Mucosa of rectum (tissue), 2 donors: Measurements from ENCODE around the gene TUFT1.
A peak's percentile ranks its signal among the peaks of the same experiment; 100 is the strongest.

Experiments used
- H3K27ac ChIP-seq, 2 donors: one replicate each; pipeline ENCODE4 v1.7.0; 2013; ENCODE audit warnings: inconsistent platforms in 2 of 2, low read depth in 2 of 2, low read length in 2 of 2
- H3K27me3 ChIP-seq, 2 donors: one replicate each; pipeline ENCODE4 v1.7.0; 2013; ENCODE audit warnings: low read length in 2 of 2; ENCODE audit not compliant: control insufficient read depth in 2 of 2, insufficient read depth in 2 of 2
- H3K36me3 ChIP-seq, 2 donors: one replicate each; pipeline ENCODE4 v1.7.0; 2013; ENCODE audit warnings: low read length in 2 of 2; ENCODE audit not compliant: control insufficient read depth in 2 of 2, insufficient read depth in 2 of 2
- H3K4me1 ChIP-seq, 2 donors: one replicate each; pipeline ENCODE4 v1.7.0; 2013; ENCODE audit warnings: low read length in 2 of 2, mild to moderate bottlenecking in 1 of 2; ENCODE audit not compliant: control insufficient read depth in 2 of 2, insufficient read depth in 2 of 2
- H3K4me3 ChIP-seq, 2 donors: one replicate each; pipeline ENCODE4 v1.7.0; 2013; ENCODE audit warnings: low read length in 2 of 2
- H3K9ac ChIP-seq, 2 donors: one replicate each; pipeline ENCODE4 v1.7.0; 2013; ENCODE audit warnings: low read length in 2 of 2, low read depth in 1 of 2, mild to moderate bottlenecking in 1 of 2
- H3K9me3 ChIP-seq, 2 donors: one replicate each; pipeline ENCODE4 v1.7.0; 2013; ENCODE audit warnings: low read length in 2 of 2; ENCODE audit not compliant: control insufficient read depth in 2 of 2
- donor health status: healthy.
- donor health status: Normal muscosa, but diverticular disease.

TUFT1 gene

GRCh38 chr1:151535326-151536271 lies 4.5 kb upstream of the TUFT1 start:
- Histone ChIP-seq H3K27me3 (no peaks in the 10 kb centered on the region), H3K36me3 (peaks cover 35 to 43% of the 10 kb centered on the region in 2 donors), H3K9ac (no peak overlapping the region), H3K4me3 (no peak overlapping the region), H3K4me1 (peaks cover 10 to 11% of the 10 kb centered on the region in 2 donors), H3K9me3 (no peaks in the 10 kb centered on the region), H3K27ac (no peak overlapping the region)

GRCh38 chr1:151536499-151536898 lies 3.6 kb upstream of the TUFT1 start:
- peaks cover 10 to 17% of the 10 kb centered on the region in 2 donors for H3K4me1 ChIP-seq
- no peak overlapping the region for H3K27ac ChIP-seq
- peaks cover 35 to 42% of the 10 kb centered on the region in 2 donors for H3K36me3 ChIP-seq

GRCh38 chr1:151537112-151537511 lies 3.0 kb upstream of the TUFT1 start:
- Histone ChIP-seq H3K27ac (no peak overlapping the region), H3K27me3 (no peaks in the 10 kb centered on the region), H3K9me3 (no peaks in the 10 kb centered on the region), H3K4me1 (peaks cover 10 to 23% of the 10 kb centered on the region in 2 donors), H3K36me3 (peaks cover 35 to 41% of the 10 kb centered on the region in 2 donors), H3K4me3 (no peak overlapping the region), H3K9ac (no peak overlapping the region)

More at GRCh38 chr1:151536499-151536898, 3.6 kb upstream of the TUFT1 start:
- Histone ChIP-seq H3K27me3 (no peaks in the 10 kb centered on the region), H3K4me3 (no peak overlapping the region), H3K9me3 (no peaks in the 10 kb centered on the region), H3K9ac (no peak overlapping the region)

GRCh38 chr1:151539321-151540020 lies 638 bp upstream of the TUFT1 start:
- Histone ChIP-seq H3K9ac (peak overlapping the region; percentile 79 to 98), H3K4me3 (peak overlapping the region; percentile 86 to 88), H3K9me3 (no peaks in the 10 kb centered on the region), H3K36me3 (peaks cover 29 to 33% of the 10 kb centered on the region in 2 donors), H3K27me3 (no peaks in the 10 kb centered on the region), H3K4me1 (peaks cover 10 to 29% of the 10 kb centered on the region in 2 donors), H3K27ac (peak overlapping the region; percentile 97 to 99)

- Histone ChIP-seq H3K27ac (peak overlapping the region; percentile 97 to 99), H3K9ac (peak overlapping the region; percentile 92 to 98)
These were observed 871 bp downstream of the TUFT1 start for GRCh38 chr1:151540982-151541377.

GRCh38 chr1:151541752-151542151 lies 1.6 kb downstream of the TUFT1 start:
- Histone ChIP-seq H3K27ac (peak overlapping the region; percentile 97 to 99), H3K27me3 (no peaks in the 10 kb centered on the region), H3K9me3 (no peaks in the 10 kb centered on the region), H3K9ac (peak overlapping the region in 1 of 2 donors; percentile 98), H3K4me3 (peak overlapping the region; percentile 86 to 88), H3K36me3 (peaks cover 10 to 13% of the 10 kb centered on the region in 2 donors), H3K4me1 (peaks cover 10 to 30% of the 10 kb centered on the region in 2 donors)

More at GRCh38 chr1:151540982-151541377, 871 bp downstream of the TUFT1 start:
- Histone ChIP-seq H3K9me3 (no peaks in the 10 kb centered on the region), H3K4me1 (peaks cover 10 to 29% of the 10 kb centered on the region in 2 donors), H3K4me3 (peak overlapping the region; percentile 86 to 88), H3K27me3 (no peaks in the 10 kb centered on the region), H3K36me3 (peaks cover 18 to 20% of the 10 kb centered on the region in 2 donors)

GRCh38 chr1:151542710-151543129 lies 2.6 kb downstream of the TUFT1 start:
- Histone ChIP-seq H3K9me3 (no peaks in the 10 kb centered on the region), H3K4me3 (peak overlapping the region in 1 of 2 donors; percentile 6), H3K9ac (peak overlapping the region in 1 of 2 donors; percentile 53), H3K36me3 (peaks cover under 1 to 5% of the 10 kb centered on the region in 2 donors), H3K27ac (peak overlapping the region in 1 of 2 donors; percentile 49), H3K27me3 (no peaks in the 10 kb centered on the region), H3K4me1 (peaks cover 13 to 36% of the 10 kb centered on the region in 2 donors)

- H3K4me3 ChIP-seq: no peak overlapping the region
- peaks cover 10 to 46% of the 10 kb centered on the region in 2 donors for H3K4me1 ChIP-seq
- H3K36me3 ChIP-seq: no peaks in the 10 kb centered on the region
- H3K9ac ChIP-seq: no peak overlapping the region
- H3K27ac ChIP-seq: no peak overlapping the region
- no peaks in the 10 kb centered on the region for H3K9me3 ChIP-seq
- H3K27me3 ChIP-seq: no peaks in the 10 kb centered on the region
These were observed 5.4 kb downstream of the TUFT1 start for GRCh38 chr1:151545542-151545941.

- H3K9ac ChIP-seq: no peak overlapping the region
- H3K4me3 ChIP-seq: no peak overlapping the region
- H3K27me3 ChIP-seq: no peaks in the 10 kb centered on the region
- no peaks in the 10 kb centered on the region for H3K36me3 ChIP-seq
- H3K4me1 ChIP-seq: peaks cover 10 to 42% of the 10 kb centered on the region in 2 donors
- no peaks in the 10 kb centered on the region for H3K9me3 ChIP-seq
- peak overlapping the region; percentile 79 to 89 for H3K27ac ChIP-seq
These were observed 6.2 kb downstream of the TUFT1 start for GRCh38 chr1:151546011-151546925.
